Eye (tissue), 1 donor: ENCODE results near the gene ACOX1.

ENCODE experiments used
- DNase-seq: peaks from one replicate; pipeline ENCODE4 v3.0.0-alpha.2; 2015

ACOX1 gene

GRCh38 chr17:76008208-76008607 is 29.2 kb upstream of the ACOX1 start:
- DNase-seq: no peak

GRCh38 chr17:76007850-76008165 is 28.8 kb upstream of the ACOX1 start:
- no peak for DNase-seq

GRCh38 chr17:76007131-76007849 is 28.3 kb upstream of the ACOX1 start:
- no peak for DNase-seq

- DNase-seq: peak; percentile 88
Measured at GRCh38 chr17:76005263-76006149, 26.5 kb upstream of the ACOX1 start.

GRCh38 chr17:76004750-76005262 is 25.8 kb upstream of the ACOX1 start:
- no peak for DNase-seq

GRCh38 chr17:76003915-76004314 is 24.9 kb upstream of the ACOX1 start:
- DNase-seq: no peak

- no peak for DNase-seq
Measured at GRCh38 chr17:76002100-76002499, 23.1 kb upstream of the ACOX1 start.

- DNase-seq: no peak
Measured at GRCh38 chr17:76000755-76001521, 22.0 kb upstream of the ACOX1 start, which contains the start of gene CDK3. CDK3 (plus strand) TSS chr17:76000855; CDS start chr17:76001426, 571 bp downstream.

- DNase-seq: peak; percentile 67
Measured at GRCh38 chr17:76000016-76000754, 21.2 kb upstream of the ACOX1 start.

- no peak for DNase-seq
Measured at GRCh38 chr17:75998327-75998795, 19.4 kb upstream of the ACOX1 start.

GRCh38 chr17:75996665-75997590 is 18.0 kb upstream of the ACOX1 start:
- no peak for DNase-seq

- no peak for DNase-seq
Measured at GRCh38 chr17:75995385-75995925, 16.5 kb upstream of the ACOX1 start.

GRCh38 chr17:75994802-75995370 is 15.9 kb upstream of the ACOX1 start:
- DNase-seq: no peak

GRCh38 chr17:75991396-75991795 is 12.4 kb upstream of the ACOX1 start:
- no peak for DNase-seq

GRCh38 chr17:75987041-75987440 is 8.1 kb upstream of the ACOX1 start:
- no peak for DNase-seq

- no peak for DNase-seq
Measured at GRCh38 chr17:75985986-75986385, 7.0 kb upstream of the ACOX1 start.

- no peak for DNase-seq
Measured at GRCh38 chr17:75983501-75984181, 4.7 kb upstream of the ACOX1 start.

GRCh38 chr17:75981019-75981615 is 2.2 kb upstream of the ACOX1 start:
- DNase-seq: no peak
